PFSK-1 (cell line): ENCODE results near the gene MET.

ENCODE experiments used
- FOXP2 ChIP-seq: optimal IDR thresholded peaks from 2 replicates; pipeline ENCODE3; 2011; ENCODE audit warnings: borderline replicate concordance, control low read depth, inconsistent platforms; ENCODE audit not compliant: insufficient read depth; ENCODE audit errors: extremely low read length, extremely low read depth
- POLR2AphosphoS5 ChIP-seq: IDR thresholded peaks from 2 replicates; pipeline ENCODE4 v1.6.1; 2012; ENCODE audit warnings: low read depth, mild to moderate bottlenecking, control low read depth, low read length, moderate library complexity
- REST ChIP-seq, 2 experiments: IDR thresholded peaks; 2 replicates each; pipeline versions ENCODE4 v1.6.1 to v1.8.0; 2011 to 2012; ENCODE audit warnings: low read depth in 2 of 2, low read length in 2 of 2, control low read depth in 1 of 2, inconsistent platforms in 1 of 2, mild to moderate bottlenecking in 1 of 2, moderate library complexity in 1 of 2; ENCODE audit not compliant: insufficient read depth in 1 of 2
- SIN3A ChIP-seq: IDR thresholded peaks from 2 replicates; pipeline ENCODE4 v1.6.1; 2012; ENCODE audit warnings: mild to moderate bottlenecking, low read length, moderate library complexity, borderline replicate concordance; ENCODE audit not compliant: insufficient read depth
- TAF1 ChIP-seq: IDR thresholded peaks from 2 replicates; pipeline ENCODE4 v1.6.1; 2012; ENCODE audit warnings: low read length, control low read depth, borderline replicate concordance; ENCODE audit not compliant: insufficient read depth

Gene MET

GRCh38 chr7:116724560-116725231, 52.7 kb downstream of the MET start:
- TF ChIP-seq REST (IDR thresholded peaks at IDR 0.05; ENCODE audit: insufficient read depth in 1 of 2, low read depth in 2 of 2, low read length in 2 of 2) (no peak), POLR2AphosphoS5 (no peak)

DNA sequence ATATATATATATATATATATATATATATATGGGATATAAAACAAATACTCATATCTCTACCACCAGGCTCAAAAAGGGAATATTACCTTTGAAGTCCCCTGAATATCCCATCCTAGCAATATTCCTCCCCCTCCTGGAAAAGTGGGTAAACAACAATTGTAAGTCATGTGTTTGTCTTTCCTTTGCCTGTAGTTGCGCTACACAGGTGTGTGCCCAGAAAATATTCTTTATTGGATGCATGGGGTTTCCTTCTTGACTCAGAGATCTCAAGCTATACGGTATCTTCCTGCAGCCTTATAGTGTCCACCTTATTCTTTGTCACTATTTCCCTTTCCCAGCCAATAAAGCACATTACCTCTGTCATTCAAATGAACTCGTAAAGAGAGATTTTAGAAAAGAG, 54.2 kb downstream of the MET start:
- TF ChIP-seq REST (IDR thresholded peaks at IDR 0.05; ENCODE audit: insufficient read depth in 1 of 2, low read depth in 2 of 2, low read length in 2 of 2) (no peak), TAF1 (no peak), POLR2AphosphoS5 (no peak), FOXP2 (no peak), SIN3A (no peak)

GRCh38 chr7:116726713-116727431, 54.9 kb downstream of the MET start:
- no peak for TF ChIP-seq TAF1
- TF ChIP-seq SIN3A = no peak
- TF ChIP-seq FOXP2 = no peak
- TF ChIP-seq REST (IDR thresholded peaks at IDR 0.05; ENCODE audit: insufficient read depth in 1 of 2, low read depth in 2 of 2, low read length in 2 of 2) = no peak
- TF ChIP-seq POLR2AphosphoS5 = no peak

DNA sequence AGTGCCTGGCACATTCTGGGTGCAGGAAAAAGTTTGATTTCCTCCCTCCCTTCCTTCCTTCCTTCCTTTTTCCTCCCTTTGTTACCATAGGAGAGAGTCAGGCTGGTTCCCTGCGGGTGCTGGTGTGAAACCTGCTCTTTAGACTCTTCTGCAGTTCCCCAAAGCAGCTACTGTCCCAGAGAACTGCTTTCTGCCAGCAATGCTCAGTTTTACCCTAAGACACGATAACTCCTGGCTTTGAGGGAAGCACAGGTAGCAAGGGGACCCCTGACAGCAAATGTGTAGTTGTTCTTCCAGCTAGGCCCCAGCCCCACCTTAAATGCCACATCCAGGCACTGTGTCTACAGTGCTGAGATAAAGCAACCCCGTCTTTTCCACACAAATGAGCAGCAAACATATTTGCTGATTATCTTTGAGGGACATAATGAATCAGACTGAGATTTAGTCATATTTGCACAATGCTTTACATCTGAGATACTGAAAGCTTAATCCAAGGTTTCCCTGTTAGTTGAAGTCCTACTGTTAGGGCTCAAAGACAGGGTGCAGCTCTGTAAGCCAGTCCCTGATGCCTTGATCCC, 55.5 kb downstream of the MET start:
- TF ChIP-seq SIN3A (no peak), POLR2AphosphoS5 (no peak), REST (IDR thresholded peaks at IDR 0.05; ENCODE audit: insufficient read depth in 1 of 2, low read depth in 2 of 2, low read length in 2 of 2) (no peak), FOXP2 (no peak), TAF1 (no peak)

DNA sequence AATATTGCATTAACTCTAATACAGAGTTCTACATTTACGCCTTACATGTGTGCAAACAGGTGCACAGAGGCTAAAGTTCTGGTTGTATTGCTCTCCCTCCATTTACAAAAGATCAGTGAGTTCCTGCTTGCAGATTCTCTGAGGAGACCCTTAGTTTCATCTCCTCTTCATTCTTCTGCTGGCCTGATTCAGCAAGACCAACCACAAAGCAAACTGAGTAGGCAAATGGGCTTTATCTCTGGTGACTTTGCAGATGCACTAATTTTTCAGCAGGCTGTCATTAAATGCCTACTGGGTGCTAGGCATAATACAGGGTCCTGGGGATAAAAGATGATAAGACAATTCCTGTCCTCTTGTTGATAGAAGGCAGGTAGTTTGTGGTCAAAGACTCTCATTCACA, 56.4 kb downstream of the MET start:
- TF ChIP-seq POLR2AphosphoS5 (no peak), SIN3A (no peak), FOXP2 (no peak), TAF1 (no peak), REST (IDR thresholded peaks at IDR 0.05; ENCODE audit: insufficient read depth in 1 of 2, low read depth in 2 of 2, low read length in 2 of 2) (no peak)
